ENCODE results near the gene MPHOSPH9.

DNA sequence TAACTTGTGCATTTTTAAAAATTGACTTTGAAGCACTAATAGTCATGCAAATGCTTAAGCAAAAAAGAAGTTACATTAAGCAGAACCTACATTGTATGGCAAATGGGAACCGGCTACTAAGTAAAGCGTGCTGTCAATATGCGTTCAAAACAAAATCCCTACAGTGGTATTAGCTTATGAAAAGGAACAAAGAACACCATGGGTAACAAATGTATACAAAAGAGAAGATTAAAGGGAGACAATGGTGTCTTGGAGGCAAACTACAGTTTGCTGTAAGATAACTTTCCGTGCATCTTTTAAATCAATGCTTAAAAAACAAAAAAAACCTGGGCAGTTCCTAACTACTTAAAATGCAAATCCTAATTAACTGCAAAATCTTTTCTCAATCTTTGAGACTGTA lies 28.3 kb upstream of the MPHOSPH9 start:
- TF ChIP-seq POLR2AphosphoS5 (IDR thresholded peaks at IDR 0.05; ENCODE audit: insufficient read depth, low read depth, low read length) (no peak), POLR2A (IDR thresholded peaks at IDR 0.05; ENCODE audit: low read depth, low read length) (no peak), EZH2 (IDR thresholded peaks at IDR 0.05; ENCODE audit: borderline replicate concordance, low read depth, low read length, severe bottlenecking) (no peak), MAX (IDR thresholded peaks at IDR 0.05; ENCODE audit: insufficient read depth, insufficient read length) (no peak), FOS (IDR thresholded peaks at IDR 0.05; ENCODE audit: borderline replicate concordance, insufficient read depth, low read length) (no peak), JUN (IDR thresholded peaks at IDR 0.05; ENCODE audit: borderline replicate concordance, insufficient read depth, insufficient read length, low read depth) (no peak)
- TF ChIP-seq, protein P1, sequence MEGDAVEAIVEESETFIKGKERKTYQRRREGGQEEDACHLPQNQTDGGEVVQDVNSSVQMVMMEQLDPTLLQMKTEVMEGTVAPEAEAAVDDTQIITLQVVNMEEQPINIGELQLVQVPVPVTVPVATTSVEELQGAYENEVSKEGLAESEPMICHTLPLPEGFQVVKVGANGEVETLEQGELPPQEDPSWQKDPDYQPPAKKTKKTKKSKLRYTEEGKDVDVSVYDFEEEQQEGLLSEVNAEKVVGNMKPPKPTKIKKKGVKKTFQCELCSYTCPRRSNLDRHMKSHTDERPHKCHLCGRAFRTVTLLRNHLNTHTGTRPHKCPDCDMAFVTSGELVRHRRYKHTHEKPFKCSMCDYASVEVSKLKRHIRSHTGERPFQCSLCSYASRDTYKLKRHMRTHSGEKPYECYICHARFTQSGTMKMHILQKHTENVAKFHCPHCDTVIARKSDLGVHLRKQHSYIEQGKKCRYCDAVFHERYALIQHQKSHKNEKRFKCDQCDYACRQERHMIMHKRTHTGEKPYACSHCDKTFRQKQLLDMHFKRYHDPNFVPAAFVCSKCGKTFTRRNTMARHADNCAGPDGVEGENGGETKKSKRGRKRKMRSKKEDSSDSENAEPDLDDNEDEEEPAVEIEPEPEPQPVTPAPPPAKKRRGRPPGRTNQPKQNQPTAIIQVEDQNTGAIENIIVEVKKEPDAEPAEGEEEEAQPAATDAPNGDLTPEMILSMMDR (IDR thresholded peaks at IDR 0.05; ENCODE audit: extremely low read depth in 1 of 2, insufficient read depth in 1 of 2, low read depth in 1 of 2, low read length in 2 of 2): no peak
